Measurements from ENCODE around the gene IL22RA1. TPM values are rescaled to one million over a fixed set of nuclear protein-coding genes. Genes with fewer than 3 reads are reported as not detected.

IL22RA1 gene
- total RNA-seq, 1 experiment from 2014 or later = 0.13 TPM

DNA sequence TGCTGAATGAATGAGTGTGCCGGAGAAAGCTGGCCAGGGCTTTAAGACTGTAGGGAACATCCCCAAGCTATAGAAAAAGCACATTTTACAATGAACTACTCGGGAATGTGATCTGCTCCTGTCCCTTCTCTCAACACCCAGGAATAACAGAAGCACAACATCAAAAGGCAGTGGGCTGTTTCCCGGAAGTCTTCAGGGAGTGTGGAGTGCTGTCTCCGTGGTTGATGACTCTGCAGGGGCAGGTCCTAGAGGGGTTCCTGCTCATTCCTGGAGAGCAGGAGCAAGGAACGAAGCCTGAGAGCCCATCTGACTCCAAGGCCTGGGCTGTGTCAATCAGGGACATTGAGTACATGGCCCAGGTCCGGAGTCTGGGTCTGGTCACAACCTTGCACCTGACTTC, 4.9 kb upstream of the IL22RA1 start:
- Histone ChIP-seq H4K8ac (replicated peaks; ENCODE audit: insufficient read length, low read depth, low read length) (no peak overlapping the region), H3K18ac (ENCODE audit: insufficient read length, low read depth, low read length) (no peak overlapping the region), H3K56ac (ENCODE audit: insufficient read length, low read depth, low read length) (no peak overlapping the region), H3K9me3 (ENCODE audit: control insufficient read depth, low read depth, low read length) (no peaks in the 10 kb centered on the region), H2BK15ac (ENCODE audit: low read depth, low read length) (no peak overlapping the region), H2BK120ac (ENCODE audit: low read depth, low read length, poor library complexity, severe bottlenecking) (no peak overlapping the region), H3K14ac (ENCODE audit: insufficient read depth, low read length) (no peak overlapping the region), H3K23me2 (ENCODE audit: insufficient read length, low read depth, low read length, poor library complexity, severe bottlenecking) (peaks cover 5% of the 10 kb centered on the region), H3K79me1 (ENCODE audit: insufficient read depth, low read depth, low read length, poor library complexity, severe bottlenecking) (no peaks in the 10 kb centered on the region), H3K79me2 (ENCODE audit: insufficient read depth, low read length) (no peaks in the 10 kb centered on the region), H2AK5ac (ENCODE audit: insufficient read length, low read length) (no peak overlapping the region), H2BK20ac (ENCODE audit: low read depth, low read length, poor library complexity, severe bottlenecking) (no peak overlapping the region), H3K4ac (ENCODE audit: low read depth, low read length) (no peak overlapping the region), H2BK12ac (ENCODE audit: insufficient read length, low read depth, low read length) (no peak overlapping the region), H3K4me2 (ENCODE audit: insufficient read depth, insufficient read length, low read length) (no peak overlapping the region), H3K23ac (ENCODE audit: insufficient read length, low read depth, low read length) (no peak overlapping the region), H3K9ac (ENCODE audit: extremely low read depth, insufficient read length, low read length) (no peak overlapping the region), H3K4me1 (ENCODE audit: insufficient read depth, low read length) (0 out of 2 replicates have a peak, but pooled peaks cover 2% of the 10 kb centered on the region), H2AFZ (ENCODE audit: low read length) (no peak overlapping the region), H4K20me1 (ENCODE audit: control insufficient read depth, insufficient read depth, insufficient read length) (no peaks in the 10 kb centered on the region), H2BK5ac (ENCODE audit: insufficient read length, low read length) (no peak overlapping the region), H3K27me3 (ENCODE audit: insufficient read depth, low read length) (no peaks in the 10 kb centered on the region), H4K91ac (ENCODE audit: insufficient read length, low read depth, low read length) (no peak overlapping the region), H3T11ph (ENCODE audit: low read length) (no peak overlapping the region), H4K5ac (ENCODE audit: insufficient read length, low read depth, low read length) (no peak overlapping the region), H3K27ac (ENCODE audit: insufficient read length, low read depth, low read length) (no peak overlapping the region)
- Mint-ChIP-seq H3K9me3 (no peaks in the 10 kb centered on the region; a peak in 1 of 5 replicates), H3K36me3 (ENCODE audit: insufficient read depth in 1 of 3, low read depth in 3 of 3) (no peaks in the 10 kb centered on the region), H3K4me3 (no peak overlapping the region), H3K27ac (no peak overlapping the region), H3K4me1 (peaks cover 24 to 32% of the 10 kb centered on the region in 2 experiments), H3K27me3 (ENCODE audit: low read depth) (peaks cover 4% of the 10 kb centered on the region)
- WGBS (ENCODE audit: extremely low coverage, insufficient read length, low lambda C conversion rate) = no CpG with 5 or more reads among the region's 6 CpGs
- TF ChIP-seq, protein P1, sequence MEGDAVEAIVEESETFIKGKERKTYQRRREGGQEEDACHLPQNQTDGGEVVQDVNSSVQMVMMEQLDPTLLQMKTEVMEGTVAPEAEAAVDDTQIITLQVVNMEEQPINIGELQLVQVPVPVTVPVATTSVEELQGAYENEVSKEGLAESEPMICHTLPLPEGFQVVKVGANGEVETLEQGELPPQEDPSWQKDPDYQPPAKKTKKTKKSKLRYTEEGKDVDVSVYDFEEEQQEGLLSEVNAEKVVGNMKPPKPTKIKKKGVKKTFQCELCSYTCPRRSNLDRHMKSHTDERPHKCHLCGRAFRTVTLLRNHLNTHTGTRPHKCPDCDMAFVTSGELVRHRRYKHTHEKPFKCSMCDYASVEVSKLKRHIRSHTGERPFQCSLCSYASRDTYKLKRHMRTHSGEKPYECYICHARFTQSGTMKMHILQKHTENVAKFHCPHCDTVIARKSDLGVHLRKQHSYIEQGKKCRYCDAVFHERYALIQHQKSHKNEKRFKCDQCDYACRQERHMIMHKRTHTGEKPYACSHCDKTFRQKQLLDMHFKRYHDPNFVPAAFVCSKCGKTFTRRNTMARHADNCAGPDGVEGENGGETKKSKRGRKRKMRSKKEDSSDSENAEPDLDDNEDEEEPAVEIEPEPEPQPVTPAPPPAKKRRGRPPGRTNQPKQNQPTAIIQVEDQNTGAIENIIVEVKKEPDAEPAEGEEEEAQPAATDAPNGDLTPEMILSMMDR (conservative IDR thresholded peaks at IDR 0.05) = no peak
- DNase-seq = no peak

Measured in H9 (cell line).